ENCODE measurements around the gene JADE2.
"Not testable (repeated sequence)": the region's sequence is repeated elsewhere in the genome, so short reads cannot be mapped to it uniquely, and the experiment has no call there.

Gene JADE2

GRCh38 chr5:134533115-134533815 is 7.8 kb downstream of the JADE2 start:
- no peak for DNase-seq

GRCh38 chr5:134534058-134534725 is 8.7 kb downstream of the JADE2 start:
- no peak for DNase-seq

GRCh38 chr5:134534726-134535110 is 9.2 kb downstream of the JADE2 start:
- no peak for DNase-seq

DNA sequence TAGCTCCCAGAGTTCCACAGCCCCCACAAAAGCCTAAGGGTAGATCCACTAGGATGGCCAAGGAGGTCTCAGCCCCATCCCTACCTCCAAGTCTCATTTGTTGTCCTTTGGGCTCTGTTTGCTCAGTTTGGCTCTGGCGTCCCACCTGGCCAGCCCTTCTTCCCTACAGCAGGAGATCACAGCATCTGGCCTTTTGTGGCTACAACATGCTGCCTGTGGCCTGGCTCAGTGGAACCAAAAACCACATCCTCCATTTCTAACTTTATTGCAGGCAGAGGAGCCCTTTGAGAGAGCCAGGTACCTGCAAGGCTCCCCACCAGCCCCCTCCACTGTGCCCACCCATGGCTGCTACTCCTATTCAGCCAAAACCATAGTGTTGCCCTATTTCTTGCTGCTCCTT is 11.4 kb downstream of the JADE2 start:
- no peak for DNase-seq

GRCh38 chr5:134537297-134537696 is 11.8 kb downstream of the JADE2 start:
- no peak for DNase-seq

GRCh38 chr5:134538296-134538695 is 12.8 kb downstream of the JADE2 start:
- DNase-seq = no peak

DNA sequence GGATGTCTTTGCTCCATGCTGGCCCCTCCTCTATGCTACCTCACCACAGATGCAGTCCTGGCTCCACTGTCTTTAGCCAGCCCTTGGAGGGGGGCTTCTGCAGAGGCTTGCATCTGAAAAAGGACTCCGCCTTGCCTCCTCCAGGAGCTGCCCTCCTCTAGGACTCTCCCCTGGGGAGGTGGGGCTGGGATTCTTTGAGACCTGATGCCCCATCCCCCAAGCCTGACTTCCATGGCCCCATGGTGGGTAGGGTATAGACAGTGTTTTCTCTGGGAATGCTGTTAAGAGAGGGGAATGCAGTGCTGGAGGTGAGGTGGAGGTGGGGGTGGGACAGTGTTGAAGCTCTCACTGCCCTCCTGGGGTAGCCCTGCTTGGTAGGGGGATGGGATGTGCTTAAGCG is 14.3 kb downstream of the JADE2 start:
- DNase-seq = no peak

- no peak for DNase-seq
Observed at GRCh38 chr5:134540747-134541733, 15.6 kb downstream of the JADE2 start.

GRCh38 chr5:134541736-134542376 is 16.4 kb downstream of the JADE2 start:
- no peak for DNase-seq

GRCh38 chr5:134543820-134544614 is 18.5 kb downstream of the JADE2 start:
- DNase-seq = no peak

DNA sequence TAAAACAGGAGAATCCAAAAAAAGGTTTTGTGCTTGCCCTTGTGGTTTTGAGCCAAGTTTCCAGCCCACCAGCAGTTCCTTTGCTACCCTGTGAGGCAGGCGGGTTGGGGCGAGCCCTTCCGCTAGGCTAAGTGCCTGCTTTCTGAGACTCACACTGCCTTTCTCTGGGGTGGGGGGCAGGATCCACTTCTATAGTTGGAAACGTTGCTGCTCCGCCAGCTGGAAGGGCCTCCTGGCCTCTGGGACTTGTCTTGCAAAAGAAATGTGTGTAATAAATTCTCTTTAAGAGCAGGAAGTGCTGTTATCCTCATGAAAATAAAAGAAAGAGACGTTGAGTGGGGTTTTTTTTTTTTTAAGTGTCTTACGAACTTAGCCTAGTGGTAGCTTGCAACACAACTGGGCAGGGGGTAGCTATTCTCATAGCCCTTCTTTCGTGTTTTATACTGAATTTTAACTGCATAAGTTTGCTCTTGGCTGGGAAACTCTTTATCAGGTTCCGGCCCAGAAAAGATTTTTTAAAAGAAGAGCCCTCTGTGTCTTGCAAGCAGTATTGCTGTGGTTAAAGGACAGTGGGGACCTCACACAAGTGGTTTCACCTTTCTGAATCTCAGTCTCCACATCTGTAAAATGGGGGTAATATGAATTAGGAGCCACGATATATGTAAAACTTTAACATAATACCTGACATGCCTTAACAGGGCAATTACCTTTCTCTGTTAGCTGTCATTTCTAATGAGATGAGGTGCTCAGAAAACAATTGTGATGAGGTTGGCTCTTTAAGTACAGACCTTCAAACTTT is 19.8 kb downstream of the JADE2 start:
- no peak for DNase-seq

DNA sequence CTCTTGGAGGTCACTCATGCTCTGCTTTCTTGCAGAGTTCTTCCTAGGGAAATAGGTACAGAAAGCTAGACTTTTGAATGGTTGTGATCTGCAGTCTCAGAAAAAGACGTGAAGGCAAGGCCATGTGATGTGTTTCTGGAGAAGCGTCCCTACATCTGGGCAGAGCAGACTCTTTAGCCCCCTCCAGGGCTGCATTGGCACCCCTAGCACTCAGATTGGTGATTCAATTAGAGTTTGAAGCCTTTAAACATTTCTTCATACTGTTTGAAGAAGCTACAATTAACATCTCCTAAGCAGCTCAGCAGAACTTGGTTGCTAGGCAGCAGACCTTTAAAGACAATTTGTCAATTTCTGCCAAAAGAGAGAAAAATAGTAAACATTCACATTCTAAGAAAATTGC is 21.6 kb downstream of the JADE2 start:
- DNase-seq = no peak

DNA sequence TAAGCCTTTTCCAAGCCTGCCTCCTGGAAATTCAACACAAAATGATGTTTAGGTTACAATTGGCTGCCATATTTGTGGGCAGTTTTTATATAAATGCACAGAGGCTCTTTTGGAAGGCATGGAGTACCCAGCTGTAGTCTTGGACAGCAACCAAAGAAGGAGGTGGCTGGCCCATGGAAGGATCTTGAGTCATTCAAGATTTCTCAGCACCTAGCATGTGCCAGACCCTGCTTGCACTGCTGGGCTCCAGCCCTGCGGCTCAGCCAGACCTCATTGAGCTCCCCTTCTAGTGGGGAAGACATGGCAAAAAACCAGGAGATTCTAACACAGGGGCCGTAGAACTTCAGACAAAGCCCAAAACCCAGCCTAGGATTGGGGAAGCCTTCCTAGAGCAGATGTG is 22.1 kb downstream of the JADE2 start:
- DNase-seq = no peak

DNA sequence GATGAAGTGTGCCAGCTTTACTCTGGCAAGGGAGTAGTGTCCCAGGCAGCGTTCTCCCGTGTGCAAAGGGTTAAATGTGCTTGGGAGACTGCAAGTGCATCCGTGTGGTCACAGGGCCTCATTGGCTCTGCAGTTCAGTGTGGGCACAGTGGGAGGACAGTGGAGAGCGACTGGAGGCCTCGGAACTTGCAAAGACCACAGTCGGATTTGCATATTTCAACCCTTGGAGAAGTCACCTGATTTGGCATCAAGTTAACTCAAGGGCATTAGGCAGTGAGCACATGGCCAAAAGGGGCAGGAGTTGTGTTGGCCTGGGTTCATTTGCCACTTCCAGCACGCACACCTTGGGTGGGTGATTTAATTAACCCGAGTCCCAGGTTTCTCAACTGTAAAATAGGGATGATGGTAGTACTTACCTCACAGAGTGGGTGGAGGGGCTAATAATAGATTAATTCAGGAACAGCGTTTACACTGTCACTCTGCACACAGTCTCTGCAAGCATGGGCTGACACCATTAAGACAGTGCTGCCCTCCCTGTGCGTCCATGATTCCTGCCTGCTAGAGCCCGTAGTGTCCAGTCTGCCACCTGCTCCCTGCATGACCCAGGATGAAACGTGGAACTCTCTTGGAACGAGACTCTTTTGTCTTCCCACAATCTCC is 22.7 kb downstream of the JADE2 start:
- no peak for DNase-seq

DNA sequence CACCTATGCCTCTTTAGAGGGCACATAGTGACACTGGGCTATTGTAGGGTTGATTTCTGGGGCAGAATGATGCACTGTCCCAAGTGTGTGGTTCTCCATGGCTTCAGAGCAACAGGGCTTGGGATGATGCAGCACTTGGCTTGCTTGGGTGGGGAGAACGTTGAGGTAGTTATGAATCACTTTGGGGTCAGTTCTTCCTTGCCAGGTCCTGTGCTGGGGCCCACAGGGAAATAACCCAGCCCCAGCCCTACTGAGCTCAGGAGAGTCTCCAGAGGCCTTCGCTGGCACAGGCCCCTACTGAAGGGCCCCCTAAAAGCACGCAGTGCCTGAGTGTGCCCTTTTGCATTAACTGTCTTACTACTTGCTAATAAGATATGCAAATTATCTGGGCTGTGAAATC is 24.2 kb downstream of the JADE2 start:
- no peak for DNase-seq

DNA sequence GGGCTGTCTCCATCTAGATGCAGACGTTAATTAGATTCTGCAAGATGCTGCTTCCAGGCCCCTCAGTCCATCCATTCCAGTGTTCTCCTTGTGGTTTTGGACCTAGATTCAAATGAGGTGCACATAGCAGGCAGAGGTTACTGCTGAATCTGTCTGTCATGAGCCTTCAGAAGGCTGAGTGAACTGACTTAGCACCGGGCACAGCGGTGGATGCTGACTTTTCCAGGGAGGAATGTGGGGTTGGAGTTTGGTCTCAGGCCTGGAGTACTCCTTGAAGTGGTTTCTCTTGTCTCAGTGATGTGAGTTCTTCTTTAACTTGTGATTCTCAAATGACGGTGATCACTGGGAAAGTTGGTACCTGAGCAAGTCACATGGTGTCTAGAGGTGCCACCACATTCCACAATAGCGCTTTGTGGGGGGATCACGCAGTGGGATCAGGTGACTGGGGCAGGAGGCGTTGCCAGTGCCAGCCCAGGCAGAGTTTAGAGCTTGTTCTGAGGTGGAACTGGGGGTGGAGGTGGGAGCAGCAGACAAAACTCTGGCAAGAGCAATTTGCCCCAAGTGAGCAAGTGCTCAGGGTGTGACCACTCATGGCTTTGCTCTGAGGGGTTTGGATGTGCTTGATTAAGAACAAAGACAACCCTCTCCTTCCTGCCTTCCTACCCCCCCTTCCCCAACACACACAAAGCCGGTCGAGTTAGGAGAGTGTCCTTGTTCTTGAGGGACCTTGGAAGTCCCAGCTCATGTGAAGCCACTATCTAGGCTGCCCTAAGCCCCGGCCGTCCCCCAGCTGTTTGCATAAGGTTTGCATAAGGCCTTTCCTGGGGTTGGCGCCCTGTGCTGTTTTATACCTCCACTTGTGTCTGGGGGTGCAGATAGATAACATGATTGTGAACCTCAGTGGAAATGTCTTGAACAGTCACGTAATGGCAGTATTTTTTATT is 25.1 kb downstream of the JADE2 start:
- DNase-seq = no peak

DNA sequence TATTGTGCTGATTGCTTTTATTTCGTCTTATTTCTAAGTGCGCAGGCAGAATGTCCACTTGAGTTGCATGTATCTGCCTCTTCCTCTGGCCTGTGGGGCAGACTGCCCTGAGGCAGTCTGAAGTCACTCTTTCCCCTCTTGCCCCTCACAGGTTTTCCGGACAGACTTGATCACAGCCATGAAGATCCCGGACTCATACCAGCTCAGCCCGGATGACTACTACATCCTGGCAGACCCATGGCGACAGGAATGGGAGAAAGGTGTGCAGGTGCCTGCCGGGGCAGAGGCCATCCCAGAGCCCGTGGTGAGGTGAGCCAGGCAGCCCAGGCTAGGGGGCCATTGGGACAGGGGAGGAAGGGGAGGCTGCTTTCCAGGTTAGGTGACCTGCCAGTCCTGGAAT is 26.4 kb downstream of the JADE2 start:
- DNase-seq = no peak

GRCh38 chr5:134552301-134552700 is 26.8 kb downstream of the JADE2 start:
- DNase-seq = no peak

DNA sequence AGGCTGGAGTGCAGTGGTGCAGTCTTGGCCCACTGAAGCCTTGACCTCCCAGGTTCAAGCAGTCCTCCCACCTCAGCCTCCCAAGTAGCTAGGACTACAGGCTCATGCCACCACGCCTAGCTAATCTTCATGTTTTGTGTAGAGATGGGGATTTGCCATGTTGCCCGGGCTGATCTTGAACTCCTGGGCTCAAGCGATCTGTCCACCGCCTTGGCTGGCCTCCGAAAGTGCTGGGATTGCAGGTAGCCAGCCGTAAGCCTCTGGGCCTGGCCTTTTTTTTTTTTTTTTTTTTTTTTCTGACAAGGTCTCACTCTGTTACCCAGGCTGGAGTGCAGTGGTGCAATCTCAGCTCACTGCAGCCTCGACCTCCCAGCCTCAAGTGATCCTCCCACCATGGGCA is 27.2 kb downstream of the JADE2 start:
- not testable (repeated sequence) for DNase-seq

DNA sequence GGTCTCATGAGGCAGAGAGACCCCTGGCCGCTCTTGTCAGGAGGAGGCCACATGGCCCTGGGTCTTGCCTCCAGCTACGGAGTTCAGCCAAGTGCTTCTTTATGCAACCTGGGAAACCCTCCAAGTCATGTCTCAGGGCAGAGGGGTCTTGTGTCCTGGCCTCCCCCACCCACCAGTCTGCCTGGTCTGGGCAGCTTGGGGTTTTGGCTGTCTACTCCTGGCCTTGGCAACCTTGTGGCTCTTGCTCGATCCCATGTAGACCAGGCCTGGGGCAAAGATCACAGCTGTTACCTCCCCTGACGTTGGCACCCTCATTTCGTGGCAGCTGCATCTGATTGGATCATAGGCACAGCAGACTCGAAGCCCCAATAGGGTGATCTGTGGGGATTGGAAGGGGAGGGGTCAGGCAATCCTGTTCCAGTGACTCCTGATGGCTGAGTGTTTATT is 28.4 kb downstream of the JADE2 start:
- no peak for DNase-seq
